Gastroesophageal sphincter (tissue), 4 donors: ENCODE data around the gene PLBD2. TPM values are rescaled to one million over a fixed set of nuclear protein-coding genes. Genes with fewer than 3 reads are reported as not detected.

ENCODE experiments used
- ATAC-seq: fragments of 150-250 bp; one replicate; pipeline ENCODE4 v1.9.1; 2016; ENCODE audit warnings: mild to moderate bottlenecking, moderate library complexity
- H3K27ac ChIP-seq, 4 donors: fragments of 200-600 bp; sonication (generic) in 3 of 4; 1 replicate in 3 of 4; 2 replicates in 1 of 4; pipeline ENCODE4 v1.5.1; 2016 to 2019
- H3K27me3 ChIP-seq: fragments of 200-600 bp; sonication (generic); one replicate; pipeline ENCODE4 v1.5.1; 2019
- H3K36me3 ChIP-seq, 2 donors: fragments of 200-600 bp; sonication (generic); one replicate each; pipeline ENCODE4 v1.5.1; 2019; ENCODE audit warnings: control low read depth in 1 of 2
- H3K4me1 ChIP-seq, 3 donors: fragments of 200-600 bp; sonication (generic); 1 replicate in 2 of 3; 2 replicates in 1 of 3; pipeline ENCODE4 v1.5.1; 2016 to 2019; ENCODE audit warnings: control low read depth in 2 of 3
- H3K4me3 ChIP-seq, 2 donors: fragments of 200-600 bp; sonication (generic); one replicate each; pipeline ENCODE4 v1.5.1; 2019; ENCODE audit warnings: mild to moderate bottlenecking in 1 of 2, moderate library complexity in 1 of 2
- H3K9me3 ChIP-seq, 3 donors: fragments of 200-600 bp; sonication (generic); one replicate each; pipeline ENCODE4 v1.5.1; 2017 to 2019; ENCODE audit warnings: control low read depth in 2 of 3
- EP300 ChIP-seq: sonication (generic); formaldehyde crosslinking; IDR thresholded peaks from one replicate; pipeline ENCODE4 v1.6.1; 2017; ENCODE audit warnings: antibody characterized with exemption, mild to moderate bottlenecking
- POLR2A ChIP-seq, 2 donors: fragments of 450-650 bp; IDR thresholded peaks; one replicate each; pipeline ENCODE4 v1.6.1; 2017; ENCODE audit warnings: antibody characterized with exemption in 2 of 2, mild to moderate bottlenecking in 2 of 2, moderate library complexity in 1 of 2
- POLR2AphosphoS5 ChIP-seq: sonication (generic); formaldehyde crosslinking; IDR thresholded peaks from one replicate; pipeline ENCODE4 v1.6.1; 2017; ENCODE audit warnings: antibody characterized with exemption
- WGBS, 2 donors: methylation state at CpG; one replicate each; pipeline ENCODE4 v1.1.5; 2018; ENCODE audit warnings: low coverage in 1 of 2; 5-methylcytosine and 5-hydroxymethylcytosine counted together
- total RNA-seq, 4 donors: library from RNA; depleted of rRNA; stranded (reverse); fragments of >200 nt; gene quantifications; one replicate each; pipeline ENCODE4 v1.1.0, GENCODE V29; 2016
- TF ChIP-seq, protein P1 (sequence below), 4 experiments: fragments of 200-600 bp in 2 of 4; fragments of 450-650 bp in 2 of 4; sonication (generic) in 1 of 4; IDR thresholded peaks; one replicate each; pipeline ENCODE4 v1.5.1; 2017 to 2019; ENCODE audit warnings: antibody characterized with exemption in 4 of 4, mild to moderate bottlenecking in 2 of 4, moderate library complexity in 2 of 4

The PLBD2 gene
- total RNA-seq, 4 donors from 2014 or later: 23.1 to 54.4 (median 31.3) TPM

DNA sequence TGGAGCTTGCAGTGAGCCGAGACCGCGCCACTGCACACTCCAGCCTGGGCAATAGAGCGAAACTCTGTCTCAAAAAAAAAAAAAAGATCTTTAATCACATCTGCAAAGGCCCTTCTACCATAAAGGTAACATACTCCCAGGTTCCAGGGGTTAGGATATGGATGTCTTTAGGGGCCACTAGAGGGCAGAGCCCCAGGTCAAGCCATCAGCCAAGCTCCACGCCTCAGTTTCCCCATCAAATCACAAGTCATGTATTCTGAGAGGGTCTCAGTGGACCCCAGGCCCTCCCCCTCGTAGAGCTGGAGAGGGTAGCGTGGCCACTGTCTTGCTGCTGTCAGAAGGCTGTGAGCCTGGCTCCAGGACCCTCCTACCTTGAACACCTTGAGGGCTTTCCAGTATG is 42.2 kb upstream of the PLBD2 start:
- no CpG with 5 or more reads among the region's 7 CpGs for WGBS, 2 donors
- TF ChIP-seq, protein P1, sequence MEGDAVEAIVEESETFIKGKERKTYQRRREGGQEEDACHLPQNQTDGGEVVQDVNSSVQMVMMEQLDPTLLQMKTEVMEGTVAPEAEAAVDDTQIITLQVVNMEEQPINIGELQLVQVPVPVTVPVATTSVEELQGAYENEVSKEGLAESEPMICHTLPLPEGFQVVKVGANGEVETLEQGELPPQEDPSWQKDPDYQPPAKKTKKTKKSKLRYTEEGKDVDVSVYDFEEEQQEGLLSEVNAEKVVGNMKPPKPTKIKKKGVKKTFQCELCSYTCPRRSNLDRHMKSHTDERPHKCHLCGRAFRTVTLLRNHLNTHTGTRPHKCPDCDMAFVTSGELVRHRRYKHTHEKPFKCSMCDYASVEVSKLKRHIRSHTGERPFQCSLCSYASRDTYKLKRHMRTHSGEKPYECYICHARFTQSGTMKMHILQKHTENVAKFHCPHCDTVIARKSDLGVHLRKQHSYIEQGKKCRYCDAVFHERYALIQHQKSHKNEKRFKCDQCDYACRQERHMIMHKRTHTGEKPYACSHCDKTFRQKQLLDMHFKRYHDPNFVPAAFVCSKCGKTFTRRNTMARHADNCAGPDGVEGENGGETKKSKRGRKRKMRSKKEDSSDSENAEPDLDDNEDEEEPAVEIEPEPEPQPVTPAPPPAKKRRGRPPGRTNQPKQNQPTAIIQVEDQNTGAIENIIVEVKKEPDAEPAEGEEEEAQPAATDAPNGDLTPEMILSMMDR (IDR thresholded peaks at IDR 0.05): no peak
- no peak for TF ChIP-seq POLR2A (IDR thresholded peaks at IDR 0.05)
- H3K27me3 ChIP-seq: no peaks in the 10 kb centered on the region
- H3K4me1 ChIP-seq: peaks cover 0 to 4% (median 0%) of the 10 kb centered on the region in 3 donors
- no peak overlapping the region for H3K4me3 ChIP-seq
- no peak overlapping the region for H3K27ac ChIP-seq
- ATAC-seq: no peak
- H3K36me3 ChIP-seq: peaks cover 0 to 100% of the 10 kb centered on the region in 2 donors
- no peaks in the 10 kb centered on the region for H3K9me3 ChIP-seq

DNA sequence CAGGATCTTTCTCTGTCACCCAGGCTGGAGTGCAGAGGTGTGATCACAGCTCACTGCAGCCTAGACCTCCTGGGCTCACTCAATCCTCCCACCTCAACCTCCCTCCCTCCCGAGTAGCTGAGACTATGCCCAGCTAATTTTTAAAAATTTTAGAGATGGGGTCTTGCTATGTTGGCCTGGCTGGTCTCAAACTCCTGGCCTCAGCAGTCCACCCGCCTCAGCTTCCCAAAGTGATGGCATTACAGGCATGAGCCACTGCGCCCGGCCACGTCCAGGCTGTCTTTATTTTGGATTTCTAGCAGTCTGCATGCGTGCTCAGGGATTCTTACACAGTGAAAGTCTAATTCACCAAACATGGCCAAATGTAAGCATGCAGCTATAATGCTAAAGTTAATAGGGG is 41.3 kb upstream of the PLBD2 start:
- Histone ChIP-seq H3K4me1 (peaks cover 0 to 4% (median 0%) of the 10 kb centered on the region in 3 donors), H3K36me3 (peaks cover 0 to 98% of the 10 kb centered on the region in 2 donors), H3K27me3 (no peaks in the 10 kb centered on the region), H3K4me3 (no peak overlapping the region), H3K9me3 (no peaks in the 10 kb centered on the region), H3K27ac (no peak overlapping the region)
- WGBS, 2 donors: 100% methylated on average over 6 of the region's 6 CpGs; no CpG with 5 or more reads in 1 of the 2 donors
- no peak for TF ChIP-seq EP300
- TF ChIP-seq POLR2A (IDR thresholded peaks at IDR 0.05): no peak
- no peak for TF ChIP-seq POLR2AphosphoS5
- TF ChIP-seq, protein P1 (IDR thresholded peaks at IDR 0.05): no peak
- ATAC-seq: no peak

DNA sequence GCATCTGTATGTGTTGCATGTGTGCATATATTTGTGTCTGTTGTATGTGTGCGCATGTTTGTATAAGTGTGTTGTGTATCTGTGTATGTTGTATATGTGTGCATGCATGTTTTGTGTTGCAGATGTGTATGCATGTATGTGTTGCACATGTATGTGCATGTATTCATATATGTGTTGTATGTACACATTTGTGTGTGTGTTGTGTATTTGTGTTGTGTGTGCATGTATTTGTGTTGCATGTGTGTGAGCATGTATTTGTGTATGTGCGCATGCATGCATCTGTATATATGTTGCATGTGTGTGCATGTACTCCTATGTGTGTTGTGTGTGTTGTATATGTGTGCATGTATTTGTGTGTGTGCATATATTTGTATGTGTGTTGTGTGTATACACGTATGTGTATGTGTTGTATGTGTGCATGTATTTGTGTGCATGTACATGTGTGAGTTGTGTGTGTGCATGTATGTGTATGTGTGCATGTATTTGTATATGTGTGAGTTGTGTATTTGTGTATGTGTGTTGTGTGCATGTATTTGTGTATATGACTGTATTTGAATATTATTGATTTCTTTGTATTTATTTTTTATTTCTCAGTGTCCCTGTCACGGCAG is 40.2 kb upstream of the PLBD2 start:
- Histone ChIP-seq H3K27me3 (no peaks in the 10 kb centered on the region), H3K4me3 (no peak overlapping the region), H3K9me3 (no peaks in the 10 kb centered on the region), H3K27ac (no peak overlapping the region), H3K36me3 (peaks cover 0 to 96% of the 10 kb centered on the region in 2 donors), H3K4me1 (peaks cover 0 to 4% (median 0%) of the 10 kb centered on the region in 3 donors)
- TF ChIP-seq POLR2A (IDR thresholded peaks at IDR 0.05) (no peak), EP300 (no peak), POLR2AphosphoS5 (no peak)
- TF ChIP-seq, protein P1 (IDR thresholded peaks at IDR 0.05): no peak
- ATAC-seq: no peak
- 83 to 92% methylated on average over 2 to 4 of the region's 4 CpGs for WGBS, 2 donors

DNA sequence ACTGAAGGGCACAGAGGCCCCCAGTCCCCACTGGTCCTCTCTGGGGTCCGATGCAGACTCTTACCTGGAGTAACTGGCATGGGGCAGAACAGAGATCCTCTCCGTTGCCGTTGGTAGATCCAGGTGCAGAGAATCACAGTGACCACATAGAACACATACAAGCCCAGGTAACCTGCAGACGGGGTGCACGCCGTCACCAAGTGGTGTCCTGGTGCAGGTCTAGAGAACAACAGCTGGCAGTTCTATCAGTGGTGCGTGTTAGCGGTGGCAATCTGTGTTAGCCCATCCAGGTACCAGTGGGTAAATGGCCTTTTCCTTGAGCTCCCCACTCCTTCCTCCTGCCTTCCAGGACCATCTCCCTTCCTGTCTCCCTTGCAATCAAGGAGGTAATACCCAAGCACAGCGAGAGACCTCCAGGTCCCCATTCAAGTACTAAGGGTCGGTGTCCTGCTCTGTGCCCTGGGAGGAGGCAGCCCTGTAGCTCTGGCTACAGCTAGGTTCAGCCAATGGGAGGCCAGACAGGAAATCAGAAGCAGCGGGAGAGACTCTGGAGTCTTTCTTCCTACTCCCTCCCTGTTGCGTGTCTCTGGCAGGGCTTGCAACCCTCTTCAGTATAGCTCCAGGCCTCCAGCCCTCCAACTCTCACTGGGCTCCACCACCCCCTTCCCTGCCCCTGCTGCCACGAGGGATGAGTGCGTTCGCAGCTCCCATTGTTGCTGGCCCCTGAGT is 39.3 kb upstream of the PLBD2 start:
- no peaks in the 10 kb centered on the region for H3K27me3 ChIP-seq
- H3K4me3 ChIP-seq: no peak overlapping the region
- H3K4me1 ChIP-seq: peaks cover 0 to 4% (median 0%) of the 10 kb centered on the region in 3 donors
- WGBS, 2 donors: 92 to 94% methylated on average over 4 to 6 of the region's 15 CpGs
- no peak overlapping the region for H3K27ac ChIP-seq
- no peaks in the 10 kb centered on the region for H3K9me3 ChIP-seq
- TF ChIP-seq POLR2A (IDR thresholded peaks at IDR 0.05) (no peak), EP300 (no peak), POLR2AphosphoS5 (no peak)
- TF ChIP-seq, protein P1 (IDR thresholded peaks at IDR 0.05): no peak
- no peak for ATAC-seq
- peaks cover 0 to 91% of the 10 kb centered on the region in 2 donors for H3K36me3 ChIP-seq

DNA sequence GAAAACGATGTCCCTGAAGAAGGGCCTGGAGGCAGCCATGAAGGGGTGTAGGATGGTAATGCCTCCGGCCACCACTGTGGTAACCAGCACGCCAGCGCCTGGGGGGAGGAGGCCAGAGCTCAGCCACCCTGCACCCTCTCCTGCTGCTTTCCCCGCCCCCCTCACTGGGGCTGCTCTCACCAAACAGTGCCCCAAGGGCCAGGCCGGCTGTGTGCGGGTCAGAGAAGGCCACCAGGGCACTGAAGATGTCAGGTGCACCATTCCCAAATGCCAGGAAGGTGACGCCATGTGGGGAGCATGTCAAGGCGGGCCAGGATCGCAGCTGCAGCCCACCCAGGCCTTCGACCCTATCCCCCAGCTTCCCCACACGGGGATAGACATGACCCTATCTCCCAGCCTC is 38.0 kb upstream of the PLBD2 start:
- Histone ChIP-seq H3K36me3 (peaks cover 0 to 77% of the 10 kb centered on the region in 2 donors), H3K27me3 (no peaks in the 10 kb centered on the region), H3K4me1 (no peaks in the 10 kb centered on the region), H3K9me3 (no peaks in the 10 kb centered on the region), H3K4me3 (no peak overlapping the region), H3K27ac (no peak overlapping the region)
- ATAC-seq: no peak
- 80% methylated on average over 3 of the region's 12 CpGs; no CpG with 5 or more reads in 1 of the 2 donors for WGBS, 2 donors
- TF ChIP-seq POLR2AphosphoS5: no peak
- no peak for TF ChIP-seq POLR2A (IDR thresholded peaks at IDR 0.05)
